Brain microvascular endothelial cell (primary cell): ENCODE measurements around the gene HOXC4.

Experiments
- DNase-seq: peaks from one replicate; pipeline ENCODE4 v3.0.0-alpha.2; 2020
- H3K27ac ChIP-seq: fragments of 250-450 bp; sonication (Bioruptor Pico); 2 replicates; pipeline ENCODE4 v1.5.1; 2020; ENCODE audit warnings: mild to moderate bottlenecking, moderate library complexity
- H3K27me3 ChIP-seq: fragments of 250-450 bp; sonication (Bioruptor Pico); replicated peaks from 2 replicates; pipeline ENCODE4 v1.5.1; 2020; ENCODE audit warnings: mild to moderate bottlenecking
- H3K36me3 ChIP-seq: fragments of 250-450 bp; sonication (Bioruptor Pico); replicated peaks from 2 replicates; pipeline ENCODE4 v1.5.1; 2020; ENCODE audit warnings: mild to moderate bottlenecking
- H3K4me3 ChIP-seq: 2 replicates; pipeline ENCODE4 v1.5.1; 2011; ENCODE audit warnings: low read depth, mild to moderate bottlenecking, control low read depth, low read length, moderate library complexity
- in situ Hi-C: cut with HindIII; loops from 2 replicates; pipeline ENCODE4 v1.10.0; 2017; ENCODE audit warnings: low sequenced_read_pairs, low pct_ligation_motif_present
- TF ChIP-seq, protein P1 (sequence below): IDR thresholded peaks from 2 replicates; pipeline ENCODE4 v1.5.1; 2011; ENCODE audit warnings: low read depth, mild to moderate bottlenecking, moderate library complexity, low read length, control low read depth, inconsistent platforms; ENCODE audit errors: missing control alignments

Gene HOXC4

DNA sequence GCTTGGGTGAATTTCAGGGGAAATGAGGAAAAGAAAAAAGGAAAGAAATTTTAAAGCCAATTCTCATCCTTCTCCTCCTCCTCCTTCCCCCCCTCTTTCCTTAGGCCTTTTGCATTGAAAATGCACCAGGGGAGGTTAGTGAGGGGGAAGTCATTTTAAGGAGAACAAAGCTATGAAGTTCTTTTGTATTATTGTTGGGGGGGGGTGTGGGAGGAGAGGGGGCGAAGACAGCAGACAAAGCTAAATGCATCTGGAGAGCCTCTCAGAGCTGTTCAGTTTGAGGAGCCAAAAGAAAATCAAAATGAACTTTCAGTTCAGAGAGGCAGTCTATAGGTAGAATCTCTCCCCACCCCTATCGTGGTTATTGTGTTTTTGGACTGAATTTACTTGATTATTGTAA, 1.9 kb downstream of the HOXC4 start:
- peaks cover 85% of the 10 kb centered on the region for H3K27me3 ChIP-seq

DNA sequence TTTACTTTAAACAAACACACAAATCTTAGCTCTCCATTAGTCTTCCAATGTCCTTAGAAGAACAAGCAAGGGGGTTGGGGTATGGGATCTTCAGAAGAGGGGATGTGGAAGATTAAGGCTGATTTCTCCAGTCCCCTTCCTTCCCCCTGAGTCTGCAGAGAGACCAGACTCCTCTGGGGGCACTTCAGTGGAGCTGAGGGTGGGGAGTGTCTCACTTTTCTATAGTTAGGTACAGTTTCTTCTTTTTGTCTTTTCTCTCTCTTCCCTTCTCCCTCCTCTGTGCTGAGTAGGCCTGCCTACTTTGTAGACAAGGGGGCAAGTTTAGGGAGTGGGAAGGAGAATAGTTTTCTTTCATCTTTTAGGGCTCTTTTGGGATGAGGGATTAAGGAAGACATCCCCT, 2.5 kb downstream of the HOXC4 start:
- H3K4me3 ChIP-seq, result no peak overlapping the region
- no peak for DNase-seq
- TF ChIP-seq, protein P1, sequence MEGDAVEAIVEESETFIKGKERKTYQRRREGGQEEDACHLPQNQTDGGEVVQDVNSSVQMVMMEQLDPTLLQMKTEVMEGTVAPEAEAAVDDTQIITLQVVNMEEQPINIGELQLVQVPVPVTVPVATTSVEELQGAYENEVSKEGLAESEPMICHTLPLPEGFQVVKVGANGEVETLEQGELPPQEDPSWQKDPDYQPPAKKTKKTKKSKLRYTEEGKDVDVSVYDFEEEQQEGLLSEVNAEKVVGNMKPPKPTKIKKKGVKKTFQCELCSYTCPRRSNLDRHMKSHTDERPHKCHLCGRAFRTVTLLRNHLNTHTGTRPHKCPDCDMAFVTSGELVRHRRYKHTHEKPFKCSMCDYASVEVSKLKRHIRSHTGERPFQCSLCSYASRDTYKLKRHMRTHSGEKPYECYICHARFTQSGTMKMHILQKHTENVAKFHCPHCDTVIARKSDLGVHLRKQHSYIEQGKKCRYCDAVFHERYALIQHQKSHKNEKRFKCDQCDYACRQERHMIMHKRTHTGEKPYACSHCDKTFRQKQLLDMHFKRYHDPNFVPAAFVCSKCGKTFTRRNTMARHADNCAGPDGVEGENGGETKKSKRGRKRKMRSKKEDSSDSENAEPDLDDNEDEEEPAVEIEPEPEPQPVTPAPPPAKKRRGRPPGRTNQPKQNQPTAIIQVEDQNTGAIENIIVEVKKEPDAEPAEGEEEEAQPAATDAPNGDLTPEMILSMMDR, result no peak
- H3K36me3 ChIP-seq, result no peaks in the 10 kb centered on the region
- no peak overlapping the region for H3K27ac ChIP-seq
- H3K27me3 ChIP-seq, result peaks cover 85% of the 10 kb centered on the region
- in situ Hi-C loops, result no loop called here

More for the DNA sequence above, 1.9 kb downstream of the HOXC4 start:
- H3K36me3 ChIP-seq, result no peaks in the 10 kb centered on the region
- in situ Hi-C loops, result no loop called here
- TF ChIP-seq, protein P1, result no peak
- no peak for DNase-seq
- H3K27ac ChIP-seq, result no peak overlapping the region
- no peak overlapping the region for H3K4me3 ChIP-seq

DNA sequence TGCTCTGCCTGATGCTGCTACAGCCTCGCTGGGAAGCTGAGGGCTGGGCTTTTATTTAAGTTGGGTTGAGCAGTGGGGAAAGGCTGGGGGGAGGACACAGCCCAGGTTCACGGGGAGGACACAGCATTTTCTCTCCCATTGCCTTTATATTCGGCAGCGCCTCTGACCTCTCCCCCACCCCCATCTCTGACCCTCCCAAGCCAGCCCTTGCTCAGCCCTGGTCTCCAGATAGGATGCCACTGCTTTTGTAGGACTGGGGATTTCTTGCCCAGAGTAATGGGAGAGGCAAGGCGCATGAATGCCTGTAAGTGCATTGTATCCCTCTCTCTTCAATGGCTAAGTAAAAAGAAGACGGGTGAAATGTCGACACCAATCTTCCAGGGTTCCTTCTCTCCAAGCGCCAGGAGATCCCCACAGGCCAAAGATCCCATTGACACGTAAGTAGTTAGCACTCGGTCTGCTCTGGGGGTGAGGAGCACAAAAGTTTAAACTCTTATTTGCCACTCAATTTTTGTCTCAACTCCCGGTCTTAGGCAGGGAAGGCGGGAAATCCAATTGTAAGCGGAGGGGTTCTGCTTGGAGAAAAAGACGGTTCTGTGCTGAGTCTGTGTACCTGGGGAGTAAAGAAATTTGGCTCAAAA, 4.6 kb downstream of the HOXC4 start:
- no peak for DNase-seq
- peaks cover 70% of the 10 kb centered on the region for H3K27me3 ChIP-seq
- TF ChIP-seq, protein P1, result no peak
- in situ Hi-C loops, result no loop called here
- H3K27ac ChIP-seq, result no peak overlapping the region
- H3K36me3 ChIP-seq, result no peaks in the 10 kb centered on the region
- no peak overlapping the region for H3K4me3 ChIP-seq

DNA sequence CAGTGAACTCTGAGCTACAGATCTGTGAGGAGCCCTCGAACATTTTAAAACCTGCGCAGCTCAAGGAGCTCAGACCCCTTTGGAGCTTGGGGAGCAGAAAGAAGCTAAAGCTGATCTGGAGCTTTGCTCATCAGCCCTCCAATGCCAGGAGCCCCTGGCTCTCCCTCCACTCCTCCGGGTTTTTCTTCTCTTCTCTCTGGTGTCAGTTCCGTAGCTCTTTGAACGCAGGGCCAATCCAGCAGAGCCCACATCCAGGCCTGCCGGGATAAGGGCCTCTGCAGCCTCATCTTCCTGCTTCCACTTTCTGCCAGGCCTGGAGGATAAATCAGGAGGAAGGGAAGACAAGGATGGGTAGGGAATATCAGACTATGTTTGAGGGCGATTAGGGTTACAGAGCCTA, 6.0 kb downstream of the HOXC4 start:
- TF ChIP-seq, protein P1, result no peak
- no peak overlapping the region for H3K4me3 ChIP-seq
- peaks cover 64% of the 10 kb centered on the region for H3K27me3 ChIP-seq
- no peak for DNase-seq
- no peaks in the 10 kb centered on the region for H3K36me3 ChIP-seq
- in situ Hi-C loops, result no loop called here
- H3K27ac ChIP-seq, result no peak overlapping the region

DNA sequence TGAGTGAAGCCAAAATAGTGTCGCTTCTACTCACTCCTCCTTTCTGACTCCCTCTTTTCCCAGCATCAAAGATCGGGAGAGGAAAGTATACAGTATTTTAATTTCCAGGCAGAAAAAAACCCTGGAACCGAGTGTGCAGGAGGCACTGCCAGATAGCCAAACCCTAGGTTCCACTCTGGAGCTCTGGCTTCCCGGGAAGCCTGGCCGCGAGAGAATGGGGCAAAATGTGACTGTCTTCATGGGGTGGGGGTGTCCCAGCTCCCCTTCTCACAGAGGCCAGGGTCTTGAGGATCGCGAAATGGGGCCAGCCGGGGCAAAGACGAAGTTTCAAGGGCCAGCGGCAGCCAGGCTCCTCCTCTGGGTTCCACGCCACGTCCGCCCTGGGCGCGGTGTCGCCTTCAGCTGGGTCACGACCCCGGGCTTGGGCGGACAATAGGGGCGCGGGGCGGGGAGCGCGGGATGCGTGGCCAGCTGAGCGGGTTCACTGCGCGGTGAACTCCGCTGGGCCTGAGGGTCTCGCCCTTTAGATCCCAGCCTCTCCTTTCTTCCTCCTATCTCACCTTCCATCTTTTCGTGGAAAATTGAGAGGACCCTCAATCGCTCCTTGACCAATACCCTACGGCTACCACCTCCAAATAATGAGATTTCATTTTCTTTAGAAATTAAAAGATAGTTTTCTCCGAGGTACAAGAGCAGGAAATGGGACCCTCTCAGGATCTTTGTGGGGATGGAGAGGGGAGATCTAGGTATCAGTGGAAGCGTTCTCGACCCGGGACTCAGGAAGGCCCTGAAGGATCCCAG, 6.7 kb downstream of the HOXC4 start:
- H3K27ac ChIP-seq, result no peak overlapping the region
- H3K4me3 ChIP-seq, result no peak overlapping the region
- no peak for DNase-seq
- in situ Hi-C loops, result no loop called here
- H3K36me3 ChIP-seq, result no peaks in the 10 kb centered on the region
- H3K27me3 ChIP-seq, result peaks cover 62% of the 10 kb centered on the region
- TF ChIP-seq, protein P1, result no peak
